Erythroblast (primary cell): Measurements from ENCODE around the gene SLFN14.

Experiments
- GATA1 ChIP-seq: IDR thresholded peaks from 2 replicates; pipeline ENCODE4 v1.6.1; 2011; ENCODE audit warnings: low read depth, mild to moderate bottlenecking, control low read depth, low read length, moderate library complexity
- POLR2A ChIP-seq: IDR thresholded peaks from 2 replicates; pipeline ENCODE4 v1.6.1; 2011; ENCODE audit warnings: mild to moderate bottlenecking, low read length

DNA sequence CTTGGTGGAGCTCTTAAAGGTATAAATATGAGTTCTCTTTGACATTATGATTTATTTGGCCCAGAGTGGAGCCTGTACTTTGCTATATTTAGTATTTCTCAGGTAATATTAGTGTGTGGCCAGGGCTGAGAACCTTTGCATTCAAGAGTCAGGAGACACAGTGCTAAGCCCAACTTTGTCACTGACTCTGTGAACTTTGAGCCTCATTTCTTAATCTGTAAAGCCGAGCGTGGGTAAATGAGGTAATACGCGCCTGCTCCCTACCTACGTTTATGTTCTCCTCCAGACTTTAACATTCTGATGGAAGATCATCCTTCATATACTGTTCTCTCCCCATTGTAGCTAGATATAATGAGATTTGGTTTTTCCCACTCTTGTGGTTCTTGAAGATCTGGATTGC lies 37.0 kb upstream of the SLFN14 start:
- TF ChIP-seq POLR2A (no peak), GATA1 (no peak)
